ENCODE data around the gene EVL.
A peak's percentile ranks its signal among the peaks of the same experiment; 100 is the strongest.
"Not testable (repeated sequence)": the region's sequence is repeated elsewhere in the genome, so short reads cannot be mapped to it uniquely, and the experiment has no call there.

The EVL gene

GRCh38 chr14:100063314-100063941, 1.8 kb upstream of the EVL start:
- no peak for TF ChIP-seq CTCF (IDR thresholded peaks at IDR 0.05; ENCODE audit: insufficient read depth, low read length, poor library complexity, severe bottlenecking)
- no peak overlapping the region for H3K4me3 ChIP-seq (replicated peaks; ENCODE audit: low read depth, low read length)

GRCh38 chr14:100064335-100065092, 708 bp upstream of the EVL start:
- H3K36me3 ChIP-seq (ENCODE audit: control insufficient read depth, insufficient read depth, low read length); DNase-seq (ENCODE audit: extremely low read depth, insufficient read length); H3K4me3 ChIP-seq (replicated peaks; ENCODE audit: low read depth, low read length); H3K27me3 ChIP-seq (replicated peaks; ENCODE audit: control insufficient read depth, insufficient read depth, low read length): not testable (repeated sequence)

More at GRCh38 chr14:100063314-100063941, 1.8 kb upstream of the EVL start:
- DNase-seq (ENCODE audit: extremely low read depth, insufficient read length), result no peak
- Histone ChIP-seq H3K36me3 (ENCODE audit: control insufficient read depth, insufficient read depth, low read length) (no peaks in the 10 kb centered on the region), H3K27me3 (replicated peaks; ENCODE audit: control insufficient read depth, insufficient read depth, low read length) (no peaks in the 10 kb centered on the region)

GRCh38 chr14:100065942-100066574, 836 bp downstream of the EVL start:
- H3K27me3 ChIP-seq (replicated peaks; ENCODE audit: control insufficient read depth, insufficient read depth, low read length), result no peaks in the 10 kb centered on the region
- H3K4me3 ChIP-seq (replicated peaks; ENCODE audit: low read depth, low read length), result peak overlapping the region; percentile 59
- no peak for TF ChIP-seq CTCF (IDR thresholded peaks at IDR 0.05; ENCODE audit: insufficient read depth, low read length, poor library complexity, severe bottlenecking)
- DNase-seq (ENCODE audit: extremely low read depth, insufficient read length), result peak; percentile 62
- peaks cover 6% of the 10 kb centered on the region; the same call in 1 of the 2 replicates for H3K36me3 ChIP-seq (ENCODE audit: control insufficient read depth, insufficient read depth, low read length)

GRCh38 chr14:100066962-100067361, 1.7 kb downstream of the EVL start:
- Histone ChIP-seq H3K4me3 (replicated peaks; ENCODE audit: low read depth, low read length) (peak overlapping the region; percentile 59), H3K27me3 (replicated peaks; ENCODE audit: control insufficient read depth, insufficient read depth, low read length) (no peaks in the 10 kb centered on the region), H3K36me3 (ENCODE audit: control insufficient read depth, insufficient read depth, low read length) (peaks cover 6% of the 10 kb centered on the region; the same call in 1 of the 2 replicates)
- TF ChIP-seq CTCF (IDR thresholded peaks at IDR 0.05; ENCODE audit: insufficient read depth, low read length, poor library complexity, severe bottlenecking), result no peak
- DNase-seq (ENCODE audit: extremely low read depth, insufficient read length), result peak; percentile 47

GRCh38 chr14:100067481-100067880, 2.3 kb downstream of the EVL start:
- peaks cover 6% of the 10 kb centered on the region; the same call in 1 of the 2 replicates for H3K36me3 ChIP-seq (ENCODE audit: control insufficient read depth, insufficient read depth, low read length)
- DNase-seq (ENCODE audit: extremely low read depth, insufficient read length), result peak; percentile 40
- H3K27me3 ChIP-seq (replicated peaks; ENCODE audit: control insufficient read depth, insufficient read depth, low read length), result no peaks in the 10 kb centered on the region
- H3K4me3 ChIP-seq (replicated peaks; ENCODE audit: low read depth, low read length), result peak overlapping the region; percentile 59
- TF ChIP-seq CTCF (IDR thresholded peaks at IDR 0.05; ENCODE audit: insufficient read depth, low read length, poor library complexity, severe bottlenecking), result no peak
